ENCODE results near the gene CHD2.

The CHD2 gene

DNA sequence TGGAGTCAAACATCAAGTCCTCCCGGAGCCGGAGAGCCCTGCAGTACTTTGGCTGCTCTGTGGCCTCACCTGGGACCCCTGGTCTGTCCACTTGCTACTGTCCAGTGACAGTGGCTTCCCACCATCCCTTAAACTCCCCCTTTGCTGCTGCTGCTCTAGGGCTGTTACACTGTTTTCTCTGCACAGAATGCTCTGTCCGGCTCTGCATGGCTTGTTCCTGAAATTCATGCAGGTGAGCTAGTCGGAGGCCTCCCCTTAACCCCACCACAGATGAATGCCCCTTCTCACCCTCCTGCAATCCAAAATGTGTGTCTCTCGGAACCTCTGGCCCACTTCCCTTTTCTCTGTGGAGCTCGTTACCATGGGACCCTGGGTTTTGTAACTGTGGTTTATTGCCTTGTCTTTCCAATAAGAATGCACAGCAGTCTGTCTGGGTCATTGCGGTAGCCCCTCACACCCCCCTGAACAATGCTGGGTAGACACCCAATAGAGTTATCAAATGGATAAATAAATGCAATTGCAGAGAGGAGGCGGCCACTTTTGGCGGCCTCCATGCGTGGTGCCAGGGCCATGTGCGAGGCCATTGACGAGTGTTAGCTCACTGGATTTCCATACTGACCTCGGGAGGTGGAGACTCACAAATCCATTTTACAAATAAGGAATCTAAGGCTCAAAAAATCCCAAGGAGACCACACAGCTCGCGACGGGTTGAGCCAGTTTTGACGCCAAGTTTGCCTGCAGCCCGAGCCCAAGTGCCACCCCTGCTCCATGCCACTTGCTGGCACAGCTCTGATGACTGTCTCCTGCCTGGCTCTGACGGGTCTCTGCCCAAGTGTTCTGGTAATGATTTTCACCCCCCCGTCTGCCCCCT lies 140.4 kb downstream of the CHD2 start:
- TF ChIP-seq, protein P1, sequence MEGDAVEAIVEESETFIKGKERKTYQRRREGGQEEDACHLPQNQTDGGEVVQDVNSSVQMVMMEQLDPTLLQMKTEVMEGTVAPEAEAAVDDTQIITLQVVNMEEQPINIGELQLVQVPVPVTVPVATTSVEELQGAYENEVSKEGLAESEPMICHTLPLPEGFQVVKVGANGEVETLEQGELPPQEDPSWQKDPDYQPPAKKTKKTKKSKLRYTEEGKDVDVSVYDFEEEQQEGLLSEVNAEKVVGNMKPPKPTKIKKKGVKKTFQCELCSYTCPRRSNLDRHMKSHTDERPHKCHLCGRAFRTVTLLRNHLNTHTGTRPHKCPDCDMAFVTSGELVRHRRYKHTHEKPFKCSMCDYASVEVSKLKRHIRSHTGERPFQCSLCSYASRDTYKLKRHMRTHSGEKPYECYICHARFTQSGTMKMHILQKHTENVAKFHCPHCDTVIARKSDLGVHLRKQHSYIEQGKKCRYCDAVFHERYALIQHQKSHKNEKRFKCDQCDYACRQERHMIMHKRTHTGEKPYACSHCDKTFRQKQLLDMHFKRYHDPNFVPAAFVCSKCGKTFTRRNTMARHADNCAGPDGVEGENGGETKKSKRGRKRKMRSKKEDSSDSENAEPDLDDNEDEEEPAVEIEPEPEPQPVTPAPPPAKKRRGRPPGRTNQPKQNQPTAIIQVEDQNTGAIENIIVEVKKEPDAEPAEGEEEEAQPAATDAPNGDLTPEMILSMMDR (conservative IDR thresholded peaks at IDR 0.05; ENCODE audit: low read length), result no peak
- no peak for TF ChIP-seq EZH2phosphoT487 (IDR thresholded peaks at IDR 0.05; ENCODE audit: borderline replicate concordance)
- Histone ChIP-seq H3K79me2 (ENCODE audit: insufficient read depth, low read length) (no peaks in the 10 kb centered on the region), H3F3A (ENCODE audit: low read depth) (no peaks in the 10 kb centered on the region), H3K9me3 (ENCODE audit: insufficient read depth, low read depth, low read length) (no peaks in the 10 kb centered on the region), H3K4me3 (ENCODE audit: low read length, poor library complexity, severe bottlenecking) (no peak overlapping the region), H3K9me2 (replicated peaks; ENCODE audit: low read depth, low read length) (no peaks in the 10 kb centered on the region), H3K27me3 (ENCODE audit: insufficient read depth, low read length, poor library complexity, severe bottlenecking) (no peaks in the 10 kb centered on the region), H3K36me3 (ENCODE audit: insufficient read depth, low read length) (no peaks in the 10 kb centered on the region), H2AFZ (ENCODE audit: low read length) (no peak overlapping the region), H3K4me2 (ENCODE audit: low read depth, low read length, poor library complexity, severe bottlenecking) (no peak overlapping the region), H3K9ac (ENCODE audit: low read depth, low read length, poor library complexity, severe bottlenecking) (no peak overlapping the region), H4K20me1 (ENCODE audit: insufficient read depth, low read length, poor library complexity, severe bottlenecking) (no peaks in the 10 kb centered on the region), H3K4me1 (ENCODE audit: insufficient read depth, low read length, poor library complexity, severe bottlenecking) (no peaks in the 10 kb centered on the region)

DNA sequence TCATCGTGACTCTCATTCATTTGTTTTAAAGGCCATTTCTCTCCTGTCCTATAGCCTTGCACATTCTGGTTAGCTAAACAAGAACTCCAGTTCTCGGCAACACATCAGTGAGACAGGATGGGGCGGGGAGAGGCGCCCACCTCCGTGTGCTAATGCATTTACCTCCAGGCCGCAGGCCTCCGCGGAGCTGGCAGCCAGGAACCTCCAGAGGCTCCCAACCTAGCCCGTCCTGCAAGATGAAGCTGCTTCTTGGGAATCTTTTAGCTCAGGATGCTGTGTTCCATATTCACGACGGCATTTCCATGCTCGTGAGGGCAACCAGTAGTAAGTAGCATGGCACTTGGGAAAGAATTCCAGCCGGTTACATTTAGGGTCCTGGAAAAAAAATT lies 141.0 kb downstream of the CHD2 start:
- Histone ChIP-seq H3K27me3 (ENCODE audit: insufficient read depth, low read length, poor library complexity, severe bottlenecking) (no peaks in the 10 kb centered on the region), H3K9me3 (ENCODE audit: insufficient read depth, low read depth, low read length) (peaks cover under 1% of the 10 kb centered on the region; the same call in 1 of the 2 replicates), H3K9ac (ENCODE audit: low read depth, low read length, poor library complexity, severe bottlenecking) (no peak overlapping the region), H3K4me1 (ENCODE audit: insufficient read depth, low read length, poor library complexity, severe bottlenecking) (no peaks in the 10 kb centered on the region), H3K36me3 (ENCODE audit: insufficient read depth, low read length) (no peaks in the 10 kb centered on the region), H3K9me2 (replicated peaks; ENCODE audit: low read depth, low read length) (no peaks in the 10 kb centered on the region), H4K20me1 (ENCODE audit: insufficient read depth, low read length, poor library complexity, severe bottlenecking) (no peaks in the 10 kb centered on the region), H2AFZ (ENCODE audit: low read length) (no peak overlapping the region), H3K4me3 (ENCODE audit: low read length, poor library complexity, severe bottlenecking) (no peak overlapping the region), H3K79me2 (ENCODE audit: insufficient read depth, low read length) (no peaks in the 10 kb centered on the region), H3F3A (ENCODE audit: low read depth) (no peaks in the 10 kb centered on the region), H3K4me2 (ENCODE audit: low read depth, low read length, poor library complexity, severe bottlenecking) (no peak overlapping the region)
- TF ChIP-seq EZH2phosphoT487 (IDR thresholded peaks at IDR 0.05; ENCODE audit: borderline replicate concordance), result no peak
- TF ChIP-seq, protein P1 (conservative IDR thresholded peaks at IDR 0.05; ENCODE audit: low read length), result no peak

DNA sequence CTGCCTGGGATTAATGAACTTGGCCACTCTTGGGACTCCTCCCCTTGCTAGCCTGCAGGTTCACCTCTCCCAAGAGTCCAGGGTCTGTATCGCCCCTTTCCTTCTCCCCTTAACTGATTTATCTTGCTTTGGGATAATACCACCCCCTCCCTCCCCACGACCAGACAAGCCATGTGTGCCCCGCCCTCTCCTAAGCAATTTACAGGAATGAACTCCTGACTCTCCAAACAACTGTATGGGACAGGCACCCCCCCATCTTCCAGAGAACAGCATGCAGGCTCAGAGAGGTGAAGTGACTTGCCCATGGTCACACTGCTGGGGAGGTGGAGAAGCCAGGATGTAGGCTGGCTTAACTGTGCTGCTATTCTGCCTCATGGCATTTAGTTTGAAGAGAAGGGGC lies 142.1 kb downstream of the CHD2 start:
- H4K20me1 ChIP-seq (ENCODE audit: insufficient read depth, low read length, poor library complexity, severe bottlenecking), result no peaks in the 10 kb centered on the region
- H3K4me2 ChIP-seq (ENCODE audit: low read depth, low read length, poor library complexity, severe bottlenecking), result no peak overlapping the region
- H3K79me2 ChIP-seq (ENCODE audit: insufficient read depth, low read length), result no peaks in the 10 kb centered on the region
- no peaks in the 10 kb centered on the region for H3K27me3 ChIP-seq (ENCODE audit: insufficient read depth, low read length, poor library complexity, severe bottlenecking)
- H3K36me3 ChIP-seq (ENCODE audit: insufficient read depth, low read length), result no peaks in the 10 kb centered on the region
- H3K9me3 ChIP-seq (ENCODE audit: insufficient read depth, low read depth, low read length), result peaks cover 5% of the 10 kb centered on the region; the same call in 1 of the 2 replicates
- H3K9ac ChIP-seq (ENCODE audit: low read depth, low read length, poor library complexity, severe bottlenecking), result no peak overlapping the region
- TF ChIP-seq, protein P1 (conservative IDR thresholded peaks at IDR 0.05; ENCODE audit: low read length), result no peak
- TF ChIP-seq EZH2phosphoT487 (IDR thresholded peaks at IDR 0.05; ENCODE audit: borderline replicate concordance), result no peak
- H3K4me1 ChIP-seq (ENCODE audit: insufficient read depth, low read length, poor library complexity, severe bottlenecking), result peaks cover 1% of the 10 kb centered on the region
- H3K9me2 ChIP-seq (replicated peaks; ENCODE audit: low read depth, low read length), result no peaks in the 10 kb centered on the region
- H2AFZ ChIP-seq (ENCODE audit: low read length), result no peak overlapping the region
- no peak overlapping the region for H3K4me3 ChIP-seq (ENCODE audit: low read length, poor library complexity, severe bottlenecking)
- no peaks in the 10 kb centered on the region for H3F3A ChIP-seq (ENCODE audit: low read depth)

Data from Loucy (cell line).